Ascending aorta (tissue), 2 donors: Measurements from ENCODE around the gene CAV2. TPM values are rescaled to one million over a fixed set of nuclear protein-coding genes. Genes with fewer than 3 reads are reported as not detected.

Experiments
- DNase-seq, 2 donors: peaks; one replicate each; pipeline ENCODE4 v3.0.0-alpha.2; 2019; ENCODE audit warnings: low spot score in 2 of 2
- H3K27ac ChIP-seq, 2 donors: fragments of 200-600 bp; sonication (generic); one replicate each; pipeline ENCODE4 v1.5.1; 2016 to 2017; ENCODE audit warnings: mild to moderate bottlenecking in 1 of 2
- H3K27me3 ChIP-seq: fragments of 200-600 bp; sonication (generic); one replicate; pipeline ENCODE4 v1.5.1; 2017
- H3K36me3 ChIP-seq, 2 donors: fragments of 200-600 bp; sonication (generic); one replicate each; pipeline ENCODE4 v1.5.1; 2016
- H3K4me1 ChIP-seq, 2 donors: fragments of 200-600 bp; sonication (generic); one replicate each; pipeline ENCODE4 v1.5.1; 2016 to 2017; ENCODE audit warnings: mild to moderate bottlenecking in 1 of 2
- H3K4me3 ChIP-seq, 2 donors: fragments of 200-600 bp; sonication (generic); one replicate each; pipeline ENCODE4 v1.5.1; 2016 to 2017; ENCODE audit warnings: mild to moderate bottlenecking in 1 of 2
- H3K9me3 ChIP-seq, 2 donors: fragments of 200-600 bp; sonication (generic); one replicate each; pipeline ENCODE4 v1.5.1; 2016
- CTCF ChIP-seq, 3 experiments: fragments of 200-600 bp in 2 of 3; fragments of 450-650 bp in 1 of 3; sonication (generic) in 2 of 3; IDR thresholded peaks; one replicate each; pipeline ENCODE4 v1.5.1; 2016 to 2019; ENCODE audit warnings: antibody characterized with exemption in 3 of 3, mild to moderate bottlenecking in 1 of 3, moderate library complexity in 1 of 3
- intact Hi-C: fragments of 100-400 bp; cut with DNase I; formaldehyde crosslinking; loops from one replicate; pipeline ENCODE4 v1.15.1; 2023
- total RNA-seq: library from RNA; depleted of rRNA; stranded (reverse); fragments of >200 nt; gene quantifications from one replicate; pipeline ENCODE4 v1.1.0, GENCODE V29; 2016

CAV2 gene
- total RNA-seq, 1 donor from 2014 or later = 92.6 TPM

- no peak for TF ChIP-seq CTCF (IDR thresholded peaks at IDR 0.05)
- Histone ChIP-seq H3K36me3 (no peaks in the 10 kb centered on the region), H3K4me1 (peaks cover 0 to 1% of the 10 kb centered on the region in 2 donors), H3K9me3 (no peaks in the 10 kb centered on the region), H3K27ac (no peak overlapping the region), H3K27me3 (no peaks in the 10 kb centered on the region), H3K4me3 (no peak overlapping the region)
- no peak for DNase-seq
- intact Hi-C loops = no loop called here
These were observed 19.4 kb downstream of the CAV2 start for GRCh38 chr7:116518961-116519360.

DNA sequence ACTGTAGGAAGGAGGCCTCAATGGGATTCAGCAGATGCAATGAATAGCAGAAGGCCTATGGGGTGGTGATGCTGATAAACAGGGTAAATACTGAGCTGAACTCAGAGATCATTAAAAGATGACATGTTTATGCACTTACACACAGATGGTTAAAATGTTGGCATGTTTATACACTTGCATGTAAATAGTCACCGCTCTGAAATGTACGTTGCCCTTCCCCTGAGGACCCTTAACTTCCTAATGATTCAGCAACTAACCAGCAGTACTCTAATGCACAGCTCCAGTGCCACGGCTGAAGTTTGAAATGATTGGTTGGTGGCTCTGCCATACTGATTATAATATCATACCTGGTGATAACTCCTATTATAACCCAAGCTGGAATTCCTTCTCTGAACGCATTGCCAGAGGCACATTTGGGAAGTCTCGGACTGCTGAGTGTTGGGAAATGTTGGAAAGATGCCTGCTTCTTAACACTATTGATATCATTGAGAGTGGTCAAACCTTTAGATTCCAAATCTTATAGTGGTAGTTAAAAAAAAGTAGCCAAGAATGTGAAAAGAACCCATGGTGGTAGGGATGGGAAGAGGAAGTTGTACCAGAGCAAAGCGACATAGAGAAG lies 21.6 kb downstream of the CAV2 start:
- Histone ChIP-seq H3K36me3 (no peaks in the 10 kb centered on the region), H3K4me1 (peaks cover 0 to 3% of the 10 kb centered on the region in 2 donors), H3K4me3 (no peak overlapping the region), H3K27ac (no peak overlapping the region), H3K9me3 (no peaks in the 10 kb centered on the region), H3K27me3 (no peaks in the 10 kb centered on the region)
- intact Hi-C loops = no loop called here
- no peak for TF ChIP-seq CTCF (IDR thresholded peaks at IDR 0.05)
- no peak for DNase-seq

DNA sequence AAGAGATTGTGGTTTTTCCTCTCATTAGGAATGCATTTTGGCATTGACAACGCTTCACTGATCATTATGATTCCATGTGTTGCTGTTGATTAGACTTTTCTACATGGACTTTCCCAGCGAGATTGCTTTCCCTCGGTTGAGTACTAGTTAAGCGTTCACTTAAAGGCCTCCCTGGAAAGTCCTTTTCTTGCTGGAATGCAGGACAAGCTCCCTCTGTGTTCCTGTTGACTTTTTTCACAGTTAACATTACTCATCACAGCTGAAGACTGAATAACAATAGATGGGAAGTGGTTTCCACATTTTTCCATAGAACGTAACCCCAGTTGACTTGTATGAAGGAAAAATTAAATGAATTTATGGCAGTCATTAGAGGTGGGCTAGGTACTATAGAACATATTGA lies 22.7 kb downstream of the CAV2 start:
- no peaks in the 10 kb centered on the region for H3K36me3 ChIP-seq
- intact Hi-C loops = no loop called here
- H3K4me3 ChIP-seq = no peak overlapping the region
- no peak for DNase-seq
- H3K27me3 ChIP-seq = no peaks in the 10 kb centered on the region
- TF ChIP-seq CTCF (IDR thresholded peaks at IDR 0.05) = no peak
- peaks cover 0 to 3% of the 10 kb centered on the region in 2 donors for H3K4me1 ChIP-seq
- no peaks in the 10 kb centered on the region for H3K9me3 ChIP-seq
- H3K27ac ChIP-seq = peak overlapping the region in 1 of 2 donors; percentile 12

DNA sequence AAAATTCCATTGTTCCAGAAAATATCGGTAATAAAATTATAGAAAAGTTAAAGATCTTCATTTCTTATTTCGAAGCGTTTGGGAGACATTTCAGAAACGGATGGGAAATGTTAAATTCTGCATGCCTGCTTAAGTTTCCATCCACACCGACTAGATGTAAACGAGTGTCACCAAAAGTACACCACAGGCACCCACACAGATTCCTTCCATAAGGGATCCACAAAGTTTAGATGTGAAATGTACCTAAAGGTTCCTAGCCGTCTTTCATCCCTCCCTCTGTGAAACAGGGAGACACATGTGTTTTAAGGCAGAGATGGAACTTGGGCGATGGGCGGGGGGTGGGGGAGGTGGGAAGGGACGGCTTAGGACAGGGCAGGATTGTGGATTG lies 24.7 kb downstream of the CAV2 start:
- intact Hi-C loops = loop anchor here (2.0 kb wide), 1 partner anchor 81 kb away; no protein-coding TSS in a partner anchor
- Histone ChIP-seq H3K36me3 (peaks cover 0 to 4% of the 10 kb centered on the region in 2 donors), H3K4me3 (peak overlapping the region; percentile 75 to 98), H3K27ac (peak overlapping the region; percentile 97 to 99), H3K27me3 (no peaks in the 10 kb centered on the region), H3K4me1 (peaks cover 0 to 10% of the 10 kb centered on the region in 2 donors), H3K9me3 (no peaks in the 10 kb centered on the region)
- TF ChIP-seq CTCF (IDR thresholded peaks at IDR 0.05) = no peak
- DNase-seq = no peak

GRCh38 chr7:116524609-116525297 lies 25.2 kb downstream of the CAV2 start, which contains the start of gene CAV1:
Gene CAV1, plus strand, starts transcription at chr7:116525036. Its CDS starts 27 bp downstream, at chr7:116525063.
- DNase-seq = peak; percentile 50 to 94
- TF ChIP-seq CTCF (IDR thresholded peaks at IDR 0.05) = peak; percentile 27 to 35 (median 28)
- Histone ChIP-seq H3K4me1 (peaks cover 0 to 10% of the 10 kb centered on the region in 2 donors), H3K27me3 (no peaks in the 10 kb centered on the region), H3K9me3 (no peaks in the 10 kb centered on the region), H3K36me3 (peaks cover 0 to 4% of the 10 kb centered on the region in 2 donors), H3K4me3 (peak within 1 kb of the TSS; percentile 75 to 98), H3K27ac (peak within 1 kb of the TSS; percentile 97 to 99)
- intact Hi-C loops = loop anchor here (1.0 to 5.0 kb wide), 7 partner anchors 25 to 347 kb away; partner anchors contain the start of genes CAV2 and TES
